ENCODE measurements around the gene ADAMTS17. TPM values are rescaled to one million over a fixed set of nuclear protein-coding genes. Genes with fewer than 3 reads are reported as not detected.

ADAMTS17 gene
- total RNA-seq, 4 donors from 2014 or later = 4.5 to 11.4 (median 6.6) TPM

- H3K4me1 ChIP-seq = peaks cover 0 to 30% (median 4%) of the 10 kb centered on the region in 3 donors
- no peaks in the 10 kb centered on the region for H3K9me3 ChIP-seq
- WGBS, 2 donors = 23 to 29% methylated on average over 6 of the region's 6 CpGs
- no peaks in the 10 kb centered on the region for H3K27me3 ChIP-seq
- H3K27ac ChIP-seq = peak overlapping the region in 2 of 4 donors; percentile 19 to 61
- no peak for DNase-seq
- no peak overlapping the region for H3K4me3 ChIP-seq
- TF ChIP-seq, protein P1, sequence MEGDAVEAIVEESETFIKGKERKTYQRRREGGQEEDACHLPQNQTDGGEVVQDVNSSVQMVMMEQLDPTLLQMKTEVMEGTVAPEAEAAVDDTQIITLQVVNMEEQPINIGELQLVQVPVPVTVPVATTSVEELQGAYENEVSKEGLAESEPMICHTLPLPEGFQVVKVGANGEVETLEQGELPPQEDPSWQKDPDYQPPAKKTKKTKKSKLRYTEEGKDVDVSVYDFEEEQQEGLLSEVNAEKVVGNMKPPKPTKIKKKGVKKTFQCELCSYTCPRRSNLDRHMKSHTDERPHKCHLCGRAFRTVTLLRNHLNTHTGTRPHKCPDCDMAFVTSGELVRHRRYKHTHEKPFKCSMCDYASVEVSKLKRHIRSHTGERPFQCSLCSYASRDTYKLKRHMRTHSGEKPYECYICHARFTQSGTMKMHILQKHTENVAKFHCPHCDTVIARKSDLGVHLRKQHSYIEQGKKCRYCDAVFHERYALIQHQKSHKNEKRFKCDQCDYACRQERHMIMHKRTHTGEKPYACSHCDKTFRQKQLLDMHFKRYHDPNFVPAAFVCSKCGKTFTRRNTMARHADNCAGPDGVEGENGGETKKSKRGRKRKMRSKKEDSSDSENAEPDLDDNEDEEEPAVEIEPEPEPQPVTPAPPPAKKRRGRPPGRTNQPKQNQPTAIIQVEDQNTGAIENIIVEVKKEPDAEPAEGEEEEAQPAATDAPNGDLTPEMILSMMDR (IDR thresholded peaks at IDR 0.05) = no peak
- no peak for TF ChIP-seq POLR2A (IDR thresholded peaks at IDR 0.05)
- no peaks in the 10 kb centered on the region for H3K36me3 ChIP-seq
- intact Hi-C loops (cut with DNase I) = no loop called here
These were observed 57.1 kb downstream of the ADAMTS17 start for GRCh38 chr15:100284701-100285100.

DNA sequence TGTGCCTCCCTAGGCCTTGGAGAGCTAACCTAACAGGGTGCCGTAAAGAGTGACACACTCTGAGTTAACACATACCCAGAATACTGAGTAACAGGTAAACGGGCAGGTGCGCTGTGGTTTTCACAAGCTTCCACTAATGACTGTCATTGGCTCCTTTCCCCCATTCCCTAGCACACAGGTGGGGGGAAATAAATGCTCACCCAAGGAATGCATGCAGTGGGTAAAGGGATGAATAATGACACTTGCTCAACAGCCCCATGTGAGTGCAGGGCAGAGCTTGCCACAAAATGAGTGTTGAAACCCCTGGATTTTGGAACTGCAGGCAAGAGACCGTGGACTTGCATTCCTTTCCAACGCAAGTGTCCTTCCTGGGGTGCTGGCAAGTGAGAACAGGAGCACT, 57.6 kb downstream of the ADAMTS17 start:
- peaks cover 0 to 30% (median 4%) of the 10 kb centered on the region in 3 donors for H3K4me1 ChIP-seq
- TF ChIP-seq, protein P1 (IDR thresholded peaks at IDR 0.05) = no peak
- TF ChIP-seq POLR2A (IDR thresholded peaks at IDR 0.05) = no peak
- DNase-seq = no peak
- no peak overlapping the region for H3K4me3 ChIP-seq
- H3K9me3 ChIP-seq = no peaks in the 10 kb centered on the region
- H3K27me3 ChIP-seq = no peaks in the 10 kb centered on the region
- peak overlapping the region in 2 of 4 donors; percentile 26 to 61 for H3K27ac ChIP-seq
- no peaks in the 10 kb centered on the region for H3K36me3 ChIP-seq
- intact Hi-C loops (cut with DNase I) = no loop called here
- WGBS, 2 donors = 54 to 57% methylated on average over 5 of the region's 5 CpGs

GRCh38 chr15:100281096-100281917, 60.5 kb downstream of the ADAMTS17 start:
- H3K27ac ChIP-seq = no peak overlapping the region
- 69 to 92% methylated on average over 12 to 25 of the region's 30 CpGs for WGBS, 2 donors
- H3K36me3 ChIP-seq = no peaks in the 10 kb centered on the region
- no peak for TF ChIP-seq POLR2A (IDR thresholded peaks at IDR 0.05)
- TF ChIP-seq, protein P1 (IDR thresholded peaks at IDR 0.05) = no peak
- DNase-seq = no peak
- H3K4me1 ChIP-seq = peaks cover 0 to 37% (median 4%) of the 10 kb centered on the region in 3 donors
- intact Hi-C loops (cut with DNase I) = no loop called here
- H3K9me3 ChIP-seq = no peaks in the 10 kb centered on the region
- H3K27me3 ChIP-seq = no peaks in the 10 kb centered on the region
- H3K4me3 ChIP-seq = no peak overlapping the region

DNA sequence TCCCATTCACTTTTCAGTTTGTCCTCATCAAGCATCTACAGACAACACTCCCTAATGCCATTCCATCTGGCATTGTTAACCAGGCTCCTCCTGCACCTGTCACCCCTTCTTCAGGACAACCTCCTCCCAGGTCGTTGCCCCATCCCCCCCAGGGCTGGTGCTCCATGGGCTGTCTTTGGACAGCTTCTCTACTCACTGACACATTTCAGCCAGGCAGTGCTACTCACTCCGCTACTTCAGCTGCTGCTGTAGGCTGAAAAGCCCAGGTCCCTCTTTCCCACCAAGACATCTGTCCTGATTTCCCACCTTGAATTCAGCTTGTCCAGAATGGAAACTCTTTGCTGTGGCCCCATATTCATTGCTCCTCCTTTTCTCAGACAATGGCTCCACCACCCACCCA, 61.9 kb downstream of the ADAMTS17 start:
- Histone ChIP-seq H3K9me3 (no peaks in the 10 kb centered on the region), H3K4me3 (no peak overlapping the region), H3K36me3 (no peaks in the 10 kb centered on the region), H3K27me3 (no peaks in the 10 kb centered on the region), H3K27ac (no peak overlapping the region), H3K4me1 (peaks cover 0 to 28% (median 4%) of the 10 kb centered on the region in 3 donors)
- WGBS, 2 donors = 54 to 65% methylated on average over 2 of the region's 2 CpGs
- TF ChIP-seq, protein P1 (IDR thresholded peaks at IDR 0.05) = no peak
- no peak for TF ChIP-seq POLR2A (IDR thresholded peaks at IDR 0.05)
- DNase-seq = no peak
- intact Hi-C loops (cut with DNase I) = no loop called here

- Histone ChIP-seq H3K4me3 (no peak overlapping the region), H3K9me3 (no peaks in the 10 kb centered on the region), H3K36me3 (no peaks in the 10 kb centered on the region), H3K27me3 (no peaks in the 10 kb centered on the region), H3K4me1 (peaks cover 0 to 24% (median under 1%) of the 10 kb centered on the region in 3 donors), H3K27ac (no peak overlapping the region)
- intact Hi-C loops (cut with DNase I) = no loop called here
- 84 to 95% methylated on average over 6 to 7 of the region's 7 CpGs for WGBS, 2 donors
- no peak for DNase-seq
- TF ChIP-seq POLR2A (IDR thresholded peaks at IDR 0.05) = no peak
- TF ChIP-seq, protein P1 (IDR thresholded peaks at IDR 0.05) = no peak
These were observed 62.3 kb downstream of the ADAMTS17 start for GRCh38 chr15:100279446-100279845.
